GM15510 (cell line): Measurements from ENCODE around the gene ZNF614.

Experiments used
- POLR2A ChIP-seq: IDR thresholded peaks from 3 replicates; pipeline ENCODE4 v1.6.1; 2011; ENCODE audit warnings: borderline replicate concordance; ENCODE audit not compliant: insufficient read length; ENCODE audit errors: extremely low read depth

Gene ZNF614

GRCh38 chr19:51994048-51994644 lies 34.0 kb downstream of the ZNF614 start:
- no peak for TF ChIP-seq POLR2A

GRCh38 chr19:51993422-51993821 lies 34.8 kb downstream of the ZNF614 start:
- TF ChIP-seq POLR2A = no peak

- peak; percentile 37 for TF ChIP-seq POLR2A
Observed at GRCh38 chr19:51986309-51987291, 41.6 kb downstream of the ZNF614 start, which contains the start of gene ZNF350. Gene ZNF350 (minus strand): TSS chr19:51986840. CDS start chr19:51974360, 12,480 bp downstream.

- TF ChIP-seq POLR2A = no peak
Observed at GRCh38 chr19:51983361-51983760, 44.8 kb downstream of the ZNF614 start.

- no peak for TF ChIP-seq POLR2A
Observed at GRCh38 chr19:51980116-51980736, 48.0 kb downstream of the ZNF614 start.

- no peak for TF ChIP-seq POLR2A
Observed at GRCh38 chr19:51978882-51979281, 49.3 kb downstream of the ZNF614 start.

GRCh38 chr19:51977346-51977745 lies 50.8 kb downstream of the ZNF614 start:
- no peak for TF ChIP-seq POLR2A

- TF ChIP-seq POLR2A = no peak
Observed at GRCh38 chr19:51976852-51977251, 51.3 kb downstream of the ZNF614 start.

- TF ChIP-seq POLR2A = no peak
Observed at GRCh38 chr19:51971624-51972023, 56.6 kb downstream of the ZNF614 start.

- TF ChIP-seq POLR2A = no peak
Observed at GRCh38 chr19:51970718-51971117, 57.5 kb downstream of the ZNF614 start.

GRCh38 chr19:51965583-51965982 lies 62.6 kb downstream of the ZNF614 start:
- no peak for TF ChIP-seq POLR2A
